Gastrocnemius medialis (tissue), 4 donors: ENCODE results near the gene CIART. TPM values are rescaled to one million over a fixed set of nuclear protein-coding genes. Genes with fewer than 3 reads are reported as not detected.
"Not testable (repeated sequence)": the region's sequence is repeated elsewhere in the genome, so short reads cannot be mapped to it uniquely, and the experiment has no call there.

ENCODE experiments used
- ATAC-seq, 2 donors: fragments of 150-250 bp; one replicate each; pipeline ENCODE4 v1.9.1; 2016
- DNase-seq, 2 donors: peaks; one replicate each; pipeline ENCODE4 v3.0.0-alpha.2; 2019
- H3K27ac ChIP-seq, 4 donors: fragments of 200-600 bp; sonication (generic); 1 replicate in 1 of 4; 2 replicates in 3 of 4; pipeline ENCODE4 v1.5.1; 2016 to 2018; ENCODE audit warnings: mild to moderate bottlenecking in 2 of 4, moderate library complexity in 1 of 4
- H3K27me3 ChIP-seq, 3 donors: fragments of 200-600 bp; sonication (generic) in 2 of 3; 1 replicate in 1 of 3; 2 replicates in 2 of 3; pipeline versions ENCODE4 v1.5.1 to v1.6.0; 2016 to 2019; ENCODE audit warnings: mild to moderate bottlenecking in 1 of 3, moderate library complexity in 1 of 3
- H3K36me3 ChIP-seq, 2 donors: fragments of 200-600 bp; sonication (generic) in 1 of 2; one replicate each; pipeline ENCODE4 v1.5.1; 2017 to 2018
- H3K4me1 ChIP-seq, 2 donors: fragments of 200-600 bp; sonication (generic) in 1 of 2; one replicate each; pipeline ENCODE4 v1.5.1; 2016 to 2017; ENCODE audit warnings: mild to moderate bottlenecking in 2 of 2
- H3K4me3 ChIP-seq, 4 donors: fragments of 200-600 bp; sonication (generic) in 3 of 4; 1 replicate in 1 of 4; 2 replicates in 3 of 4; pipeline ENCODE4 v1.5.1; 2016 to 2019; ENCODE audit warnings: mild to moderate bottlenecking in 2 of 4
- H3K9me3 ChIP-seq, 3 donors: fragments of 200-600 bp; sonication (generic) in 2 of 3; 1 replicate in 1 of 3; 2 replicates in 2 of 3; pipeline ENCODE4 v1.5.1; 2016 to 2019
- POLR2A ChIP-seq, 2 donors: fragments of 450-650 bp; IDR thresholded peaks; one replicate each; pipeline ENCODE4 v1.6.1; 2017; ENCODE audit warnings: antibody characterized with exemption in 2 of 2, mild to moderate bottlenecking in 2 of 2, moderate library complexity in 2 of 2
- in situ Hi-C, 4 donors: fragments of 200-750 bp; cut with MboI; loops; one replicate each; pipeline versions ENCODE4 v1.15.0 to v1.8.0; 2017; ENCODE audit warnings: low sequenced_read_pairs in 4 of 4
- intact Hi-C: fragments of 100-400 bp; cut with DNase I; formaldehyde crosslinking; loops from one replicate; pipeline ENCODE4 v1.15.1; 2023; ENCODE audit warnings: low total_unique reads
- total RNA-seq, 4 donors: library from RNA; depleted of rRNA; stranded (reverse); fragments of >200 nt; gene quantifications; one replicate each; pipeline versions ENCODE4 v1.1.0 to v1.2.3, GENCODE V29; 2016
- TF ChIP-seq, protein P1 (sequence below), 5 experiments: fragments of 450-650 bp in 3 of 5; fragments of 200-600 bp in 2 of 5; sonication (generic) in 2 of 5; IDR thresholded peaks in 4 of 5; conservative IDR thresholded peaks in 1 of 5; 1 replicate in 4 of 5; 2 replicates in 1 of 5; pipeline ENCODE4 v1.5.1; 2016 to 2019; ENCODE audit warnings: antibody characterized with exemption in 5 of 5, mild to moderate bottlenecking in 3 of 5, moderate library complexity in 3 of 5

The CIART gene
- total RNA-seq = 10 to 100 TPM in 3 of 4 donors, 1 to 10 TPM in 1; 8.2 to 15.8 (median 11.7) TPM

- Histone ChIP-seq H3K27me3 (no peaks in the 10 kb centered on the region), H3K4me3 (peak within 1 kb of the TSS; percentile 59 to 80 (median 72)), H3K36me3 (peaks cover 0 to 12% of the 10 kb centered on the region in 2 donors), H3K4me1 (peaks cover 27 to 34% of the 10 kb centered on the region in 2 donors), H3K27ac (peak within 1 kb of the TSS; percentile 93 to 97 (median 95)), H3K9me3 (no peaks in the 10 kb centered on the region)
- TF ChIP-seq, protein P1, sequence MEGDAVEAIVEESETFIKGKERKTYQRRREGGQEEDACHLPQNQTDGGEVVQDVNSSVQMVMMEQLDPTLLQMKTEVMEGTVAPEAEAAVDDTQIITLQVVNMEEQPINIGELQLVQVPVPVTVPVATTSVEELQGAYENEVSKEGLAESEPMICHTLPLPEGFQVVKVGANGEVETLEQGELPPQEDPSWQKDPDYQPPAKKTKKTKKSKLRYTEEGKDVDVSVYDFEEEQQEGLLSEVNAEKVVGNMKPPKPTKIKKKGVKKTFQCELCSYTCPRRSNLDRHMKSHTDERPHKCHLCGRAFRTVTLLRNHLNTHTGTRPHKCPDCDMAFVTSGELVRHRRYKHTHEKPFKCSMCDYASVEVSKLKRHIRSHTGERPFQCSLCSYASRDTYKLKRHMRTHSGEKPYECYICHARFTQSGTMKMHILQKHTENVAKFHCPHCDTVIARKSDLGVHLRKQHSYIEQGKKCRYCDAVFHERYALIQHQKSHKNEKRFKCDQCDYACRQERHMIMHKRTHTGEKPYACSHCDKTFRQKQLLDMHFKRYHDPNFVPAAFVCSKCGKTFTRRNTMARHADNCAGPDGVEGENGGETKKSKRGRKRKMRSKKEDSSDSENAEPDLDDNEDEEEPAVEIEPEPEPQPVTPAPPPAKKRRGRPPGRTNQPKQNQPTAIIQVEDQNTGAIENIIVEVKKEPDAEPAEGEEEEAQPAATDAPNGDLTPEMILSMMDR (IDR thresholded peaks at IDR 0.05 in 4 of 5, conservative IDR thresholded peaks at IDR 0.05 in 1 of 5) = no peak
- TF ChIP-seq POLR2A (IDR thresholded peaks at IDR 0.05) = peak; percentile 31 to 58
- intact Hi-C loops (loop anchor here (1.0 to 5.0 kb wide), 6 partner anchors 14 to 280 kb away; partner anchors contain the start of genes ANP32E and PRPF3), in situ Hi-C loops (no loop called here)
- ATAC-seq = peak; percentile 88 to 91
- peak; percentile 97 to 99 for DNase-seq
Observed at GRCh38 chr1:150281758-150282557, at the start of gene CIART. CIART (plus strand) TSS chr1:150282554; CDS start chr1:150283268, 714 bp downstream.

DNA sequence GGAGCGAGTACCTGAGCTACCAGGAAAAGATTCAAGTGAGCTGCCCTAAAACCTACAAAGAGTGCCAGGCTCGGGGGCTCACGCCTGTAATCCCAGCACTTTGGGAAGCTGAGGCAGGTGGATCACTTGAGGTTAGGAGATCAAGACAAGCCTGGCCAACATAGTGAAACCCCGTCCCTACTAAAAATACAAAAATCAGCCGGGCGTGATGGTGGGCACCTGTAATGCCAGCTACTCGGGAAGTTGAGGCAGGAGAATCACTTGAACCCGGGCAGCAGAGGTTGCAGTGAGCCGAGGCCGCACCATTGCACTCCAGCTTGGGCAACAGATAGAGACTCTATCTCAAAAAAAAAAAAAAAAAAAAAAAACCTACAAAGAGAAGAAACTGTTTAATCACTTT is 49.4 kb upstream of the CIART start:
- H3K27ac ChIP-seq = peak overlapping the region; percentile 95 to 99 (median 98)
- in situ Hi-C loops, ATAC-seq, H3K4me3 ChIP-seq, DNase-seq, H3K27me3 ChIP-seq, H3K9me3 ChIP-seq: not testable (repeated sequence)
- intact Hi-C loops = loop anchor here (5.0 kb wide), 1 partner anchor 166 kb away; the partner anchor contains the start of gene VPS45
- peaks cover 0 to 18% of the 10 kb centered on the region in 2 donors for H3K36me3 ChIP-seq
- H3K4me1 ChIP-seq = peaks cover 4 to 13% of the 10 kb centered on the region in 2 donors

- H3K4me1 ChIP-seq = peaks cover 4 to 13% of the 10 kb centered on the region in 2 donors
- DNase-seq (no peak), ATAC-seq (no peak)
- H3K36me3 ChIP-seq = peaks cover 0 to 15% of the 10 kb centered on the region in 2 donors
- H3K27ac ChIP-seq = peak overlapping the region; percentile 95 to 99 (median 98)
- H3K4me3 ChIP-seq = peak overlapping the region; percentile 83 to 89 (median 86)
- in situ Hi-C loops (no loop called here), intact Hi-C loops (loop anchor here (5.0 kb wide), 1 partner anchor 166 kb away; the partner anchor contains the start of gene VPS45)
- TF ChIP-seq, protein P1 (IDR thresholded peaks at IDR 0.05 in 4 of 5, conservative IDR thresholded peaks at IDR 0.05 in 1 of 5) = no peak
- no peak for TF ChIP-seq POLR2A (IDR thresholded peaks at IDR 0.05)
- H3K27me3 ChIP-seq = no peaks in the 10 kb centered on the region
- H3K9me3 ChIP-seq = no peaks in the 10 kb centered on the region
Observed at GRCh38 chr1:150233359-150234308, 48.7 kb upstream of the CIART start.

- ATAC-seq = peak in 1 of 2 donors; percentile 5
- Histone ChIP-seq H3K36me3 (peaks cover 0 to 15% of the 10 kb centered on the region in 2 donors), H3K27ac (peak overlapping the region; percentile 95 to 99 (median 98)), H3K27me3 (no peaks in the 10 kb centered on the region), H3K4me3 (peak overlapping the region; percentile 83 to 89 (median 86)), H3K4me1 (peaks cover 4 to 13% of the 10 kb centered on the region in 2 donors), H3K9me3 (no peaks in the 10 kb centered on the region)
- DNase-seq = no peak
- intact Hi-C loops (loop anchor here (5.0 kb wide), 1 partner anchor 167 kb away; the partner anchor contains the start of gene VPS45), in situ Hi-C loops (no loop called here)
- no peak for TF ChIP-seq POLR2A (IDR thresholded peaks at IDR 0.05)
- TF ChIP-seq, protein P1 (IDR thresholded peaks at IDR 0.05 in 4 of 5, conservative IDR thresholded peaks at IDR 0.05 in 1 of 5) = no peak
Observed at GRCh38 chr1:150234309-150234565, 48.1 kb upstream of the CIART start.
